Measurements from ENCODE around the gene ARMC5. TPM values are rescaled to one million over a fixed set of nuclear protein-coding genes. Genes with fewer than 3 reads are reported as not detected.
"Not testable (repeated sequence)": the region's sequence is repeated elsewhere in the genome, so short reads cannot be mapped to it uniquely, and the experiment has no call there.

ARMC5 gene
- total RNA-seq, 1 experiment from 2014 or later = 10.1 TPM

GRCh38 chr16:31416371-31416770 lies 42.9 kb upstream of the ARMC5 start:
- DNase-seq (ENCODE audit: unreplicated experiment) = no peak
- CTCF ChIA-PET = no interaction called here
- H3K4me3 Mint-ChIP-seq (ENCODE audit: unreplicated experiment) = no peak overlapping the region
- H3K9me3 Mint-ChIP-seq (ENCODE audit: unreplicated experiment) = no peaks in the 10 kb centered on the region
- peaks cover 46% of the 10 kb centered on the region for H3K27me3 Mint-ChIP-seq (ENCODE audit: insufficient read depth, unreplicated experiment)
- no peak overlapping the region for H3K27ac Mint-ChIP-seq (ENCODE audit: low read depth, unreplicated experiment)
- no TSS peak for BruUV-seq (replicated peaks)
- no peaks in the 10 kb centered on the region for H3K4me1 Mint-ChIP-seq (ENCODE audit: insufficient read depth, unreplicated experiment)
- POLR2A ChIA-PET = no interaction called here
- intact Hi-C loops (cut with micrococcal nuclease) = no loop called here
- peaks cover 6% of the 10 kb centered on the region for H3K36me3 Mint-ChIP-seq (ENCODE audit: insufficient read depth, unreplicated experiment)
- no peak for TF ChIP-seq CTCF (IDR thresholded peaks at IDR 0.05; ENCODE audit: unreplicated experiment)

GRCh38 chr16:31417036-31417435 lies 42.3 kb upstream of the ARMC5 start:
- intact Hi-C loops (cut with micrococcal nuclease); H3K9me3 Mint-ChIP-seq (ENCODE audit: unreplicated experiment); DNase-seq (ENCODE audit: unreplicated experiment); POLR2A ChIA-PET; H3K4me1 Mint-ChIP-seq (ENCODE audit: insufficient read depth, unreplicated experiment); H3K4me3 Mint-ChIP-seq (ENCODE audit: unreplicated experiment); BruUV-seq (replicated peaks); H3K36me3 Mint-ChIP-seq (ENCODE audit: insufficient read depth, unreplicated experiment); H3K27ac Mint-ChIP-seq (ENCODE audit: low read depth, unreplicated experiment): not testable (repeated sequence)
- CTCF ChIA-PET = interaction anchor here (0.6 kb wide), 1 partner anchor 33 kb away, joined by 4 read pairs; no protein-coding TSS in a partner anchor
- peaks cover 42% of the 10 kb centered on the region for H3K27me3 Mint-ChIP-seq (ENCODE audit: insufficient read depth, unreplicated experiment)

GRCh38 chr16:31417916-31418315 lies 41.4 kb upstream of the ARMC5 start:
- TF ChIP-seq CTCF (IDR thresholded peaks at IDR 0.05; ENCODE audit: unreplicated experiment) = no peak
- CTCF ChIA-PET = no interaction called here
- Mint-ChIP-seq H3K4me1 (ENCODE audit: insufficient read depth, unreplicated experiment) (no peaks in the 10 kb centered on the region), H3K9me3 (ENCODE audit: unreplicated experiment) (no peaks in the 10 kb centered on the region), H3K27me3 (ENCODE audit: insufficient read depth, unreplicated experiment) (peaks cover 33% of the 10 kb centered on the region), H3K4me3 (ENCODE audit: unreplicated experiment) (no peak overlapping the region), H3K36me3 (ENCODE audit: insufficient read depth, unreplicated experiment) (peaks cover 6% of the 10 kb centered on the region), H3K27ac (ENCODE audit: low read depth, unreplicated experiment) (no peak overlapping the region)
- intact Hi-C loops (cut with micrococcal nuclease) = no loop called here
- no TSS peak for BruUV-seq (replicated peaks)
- POLR2A ChIA-PET = no interaction called here
- no peak for DNase-seq (ENCODE audit: unreplicated experiment)

GRCh38 chr16:31420037-31420436 lies 39.3 kb upstream of the ARMC5 start:
- H3K36me3 Mint-ChIP-seq (ENCODE audit: insufficient read depth, unreplicated experiment) = peaks cover 6% of the 10 kb centered on the region
- no peak overlapping the region for H3K27ac Mint-ChIP-seq (ENCODE audit: low read depth, unreplicated experiment)
- no peaks in the 10 kb centered on the region for H3K9me3 Mint-ChIP-seq (ENCODE audit: unreplicated experiment)
- ChIA-PET POLR2A (no interaction called here), CTCF (interaction anchor here (0.7 kb wide), 2 partner anchors 284 to 319 kb away, joined by 3 to 4 read pairs; no protein-coding TSS in a partner anchor)
- H3K27me3 Mint-ChIP-seq (ENCODE audit: insufficient read depth, unreplicated experiment) = peaks cover 12% of the 10 kb centered on the region
- no peak for TF ChIP-seq CTCF (IDR thresholded peaks at IDR 0.05; ENCODE audit: unreplicated experiment)
- DNase-seq (ENCODE audit: unreplicated experiment) = no peak
- intact Hi-C loops (cut with micrococcal nuclease) = no loop called here
- no peaks in the 10 kb centered on the region for H3K4me1 Mint-ChIP-seq (ENCODE audit: insufficient read depth, unreplicated experiment)
- no peak overlapping the region for H3K4me3 Mint-ChIP-seq (ENCODE audit: unreplicated experiment)
- BruUV-seq (replicated peaks) = no TSS peak

GRCh38 chr16:31421587-31421986 lies 37.7 kb upstream of the ARMC5 start:
- H3K9me3 Mint-ChIP-seq (ENCODE audit: unreplicated experiment) = no peaks in the 10 kb centered on the region
- ChIA-PET CTCF (interaction anchor here (0.6 kb wide), 1 partner anchor 1130 kb away, joined by 3 read pairs; no protein-coding TSS in a partner anchor), POLR2A (no interaction called here)
- no peak for TF ChIP-seq CTCF (IDR thresholded peaks at IDR 0.05; ENCODE audit: unreplicated experiment)
- peaks cover 7% of the 10 kb centered on the region for H3K36me3 Mint-ChIP-seq (ENCODE audit: insufficient read depth, unreplicated experiment)
- no peaks in the 10 kb centered on the region for H3K4me1 Mint-ChIP-seq (ENCODE audit: insufficient read depth, unreplicated experiment)
- DNase-seq (ENCODE audit: unreplicated experiment) = no peak
- intact Hi-C loops (cut with micrococcal nuclease) = no loop called here
- no peak overlapping the region for H3K4me3 Mint-ChIP-seq (ENCODE audit: unreplicated experiment)
- no peak overlapping the region for H3K27ac Mint-ChIP-seq (ENCODE audit: low read depth, unreplicated experiment)
- BruUV-seq (replicated peaks) = no TSS peak
- H3K27me3 Mint-ChIP-seq (ENCODE audit: insufficient read depth, unreplicated experiment) = no peaks in the 10 kb centered on the region
